ENCODE results near the gene FAF2. TPM values are rescaled to one million over a fixed set of nuclear protein-coding genes. Genes with fewer than 3 reads are reported as not detected.

Gene FAF2
- total and polyA plus RNA-seq, 2 donors (not counting 3 experiments of a cell fraction or from before 2014, with no cell fraction given), result 27.9 to 43.5 TPM

GRCh38 chr5:176503496-176503895, 55.3 kb downstream of the FAF2 start:
- Histone ChIP-seq H3K9me3 (replicated peaks; ENCODE audit: control insufficient read depth, insufficient read depth, low read length) (no peaks in the 10 kb centered on the region), H3K4me1 (ENCODE audit: control insufficient read depth, extremely low read depth, insufficient read depth, low read length) (no peaks in the 10 kb centered on the region), H4K20me1 (replicated peaks; ENCODE audit: control insufficient read depth, extremely low read depth, insufficient read depth, low read length) (no peaks in the 10 kb centered on the region), H3K9me1 (replicated peaks; ENCODE audit: control insufficient read depth, extremely low read depth, insufficient read depth, low read length) (no peaks in the 10 kb centered on the region), H2AFZ (ENCODE audit: low read depth, low read length) (no peak overlapping the region), H3K27me3 (ENCODE audit: control insufficient read depth in 2 of 2, insufficient read depth in 2 of 2, low read length in 2 of 2) (no peaks in the 10 kb centered on the region), H3K36me3 (ENCODE audit: control insufficient read depth in 2 of 2, extremely low read depth in 1 of 2, insufficient read depth in 2 of 2, low read length in 2 of 2) (peaks cover 24 to 26% of the 10 kb centered on the region in 2 experiments), H3K27ac (ENCODE audit: insufficient read depth, low read depth, low read length) (no peak overlapping the region), H3K79me2 (ENCODE audit: control insufficient read depth, insufficient read depth, low read length) (no peaks in the 10 kb centered on the region), H3K4me2 (ENCODE audit: insufficient read depth, low read length) (no peak overlapping the region), H3K9ac (replicated peaks; ENCODE audit: extremely low read depth, insufficient read depth, low read length) (no peak overlapping the region), H3K4me3 (replicated peaks in 1 of 3; ENCODE audit: insufficient read depth in 1 of 3, low read depth in 1 of 3, low read length in 3 of 3) (no peak overlapping the region)
- DNase-seq (ENCODE audit: low read depth, low spot score) (no peak), FAIRE-seq (no peak)
- intact Hi-C loops (cut with micrococcal nuclease) (no loop called here), dilution Hi-C loops (cut with MboI; ENCODE audit: extremely low pct_ligation_motif_present, low sequenced_read_pairs) (no loop called here)
- BruUV-seq (replicated peaks), result no TSS peak
- TF ChIP-seq GATA2 (IDR thresholded peaks at IDR 0.05; ENCODE audit: insufficient read depth, insufficient read length, low read depth, low read length), result no peak
- TF ChIP-seq MYC (IDR thresholded peaks at IDR 0.05; ENCODE audit: low read depth, low read length), result no peak
- no peak for TF ChIP-seq EZH2 (IDR thresholded peaks at IDR 0.05; ENCODE audit: borderline replicate concordance, low read depth, low read length, severe bottlenecking)
- TF ChIP-seq POLR2AphosphoS5 (IDR thresholded peaks at IDR 0.05; ENCODE audit: insufficient read depth, low read depth, low read length), result no peak
- TF ChIP-seq MAX (IDR thresholded peaks at IDR 0.05; ENCODE audit: insufficient read depth, insufficient read length), result no peak
- no peak for TF ChIP-seq JUN (IDR thresholded peaks at IDR 0.05; ENCODE audit: borderline replicate concordance, insufficient read depth, insufficient read length, low read depth)
- ChIA-PET POLR2A (no interaction called here), CTCF (no interaction called here)

GRCh38 chr5:176507911-176508310, 59.7 kb downstream of the FAF2 start:
- H3K9me1 ChIP-seq (replicated peaks; ENCODE audit: control insufficient read depth, extremely low read depth, insufficient read depth, low read length), result no peaks in the 10 kb centered on the region
- no peaks in the 10 kb centered on the region for H3K79me2 ChIP-seq (ENCODE audit: control insufficient read depth, insufficient read depth, low read length)
- H3K36me3 ChIP-seq (ENCODE audit: control insufficient read depth in 2 of 2, extremely low read depth in 1 of 2, insufficient read depth in 2 of 2, low read length in 2 of 2), result peaks cover 9 to 18% of the 10 kb centered on the region in 2 experiments
- FAIRE-seq, result no peak
- H3K4me3 ChIP-seq (replicated peaks in 1 of 3; ENCODE audit: insufficient read depth in 1 of 3, low read depth in 1 of 3, low read length in 3 of 3), result no peak overlapping the region
- intact Hi-C loops (cut with micrococcal nuclease), result no loop called here
- TF ChIP-seq EZH2 (IDR thresholded peaks at IDR 0.05; ENCODE audit: borderline replicate concordance, low read depth, low read length, severe bottlenecking), result no peak
- TF ChIP-seq GATA2 (IDR thresholded peaks at IDR 0.05; ENCODE audit: insufficient read depth, insufficient read length, low read depth, low read length), result no peak
- no peak for TF ChIP-seq CTCF (IDR thresholded peaks at IDR 0.05; ENCODE audit: extremely low read depth in 1 of 2, insufficient read depth in 1 of 2, low read depth in 1 of 2, low read length in 2 of 2)
- no peak for TF ChIP-seq MAX (IDR thresholded peaks at IDR 0.05; ENCODE audit: insufficient read depth, insufficient read length)
- no peak for TF ChIP-seq JUN (IDR thresholded peaks at IDR 0.05; ENCODE audit: borderline replicate concordance, insufficient read depth, insufficient read length, low read depth)
- no peak for TF ChIP-seq MYC (IDR thresholded peaks at IDR 0.05; ENCODE audit: low read depth, low read length)
- TF ChIP-seq FOS (IDR thresholded peaks at IDR 0.05; ENCODE audit: borderline replicate concordance, insufficient read depth, low read length), result no peak
- no peak for TF ChIP-seq POLR2A (IDR thresholded peaks at IDR 0.05; ENCODE audit: low read depth, low read length)
- no peak for TF ChIP-seq POLR2AphosphoS5 (IDR thresholded peaks at IDR 0.05; ENCODE audit: insufficient read depth, low read depth, low read length)
- no peak overlapping the region for H3K9ac ChIP-seq (replicated peaks; ENCODE audit: extremely low read depth, insufficient read depth, low read length)
- CTCF ChIA-PET, result no interaction called here
- POLR2A ChIA-PET, result no interaction called here
- H3K4me2 ChIP-seq (ENCODE audit: insufficient read depth, low read length), result no peak overlapping the region
- no peaks in the 10 kb centered on the region for H3K27me3 ChIP-seq (ENCODE audit: control insufficient read depth in 2 of 2, insufficient read depth in 2 of 2, low read length in 2 of 2)
- no TSS peak for BruUV-seq (replicated peaks)
- H2AFZ ChIP-seq (ENCODE audit: low read depth, low read length), result no peak overlapping the region
- no peak for DNase-seq (ENCODE audit: low read depth, low spot score)
- no peaks in the 10 kb centered on the region for H4K20me1 ChIP-seq (replicated peaks; ENCODE audit: control insufficient read depth, extremely low read depth, insufficient read depth, low read length)
- dilution Hi-C loops (cut with MboI; ENCODE audit: extremely low pct_ligation_motif_present, low sequenced_read_pairs), result no loop called here
- no peaks in the 10 kb centered on the region for H3K4me1 ChIP-seq (ENCODE audit: control insufficient read depth, extremely low read depth, insufficient read depth, low read length)
- no peak overlapping the region for H3K27ac ChIP-seq (ENCODE audit: insufficient read depth, low read depth, low read length)
- no peaks in the 10 kb centered on the region for H3K9me3 ChIP-seq (replicated peaks; ENCODE audit: control insufficient read depth, insufficient read depth, low read length)

All from endothelial cell of umbilical vein (primary cell).